ENCODE data around the gene BANP. TPM values are rescaled to one million over a fixed set of nuclear protein-coding genes. Genes with fewer than 3 reads are reported as not detected.
A peak's percentile ranks its signal among the peaks of the same experiment; 100 is the strongest.
"Not testable (repeated sequence)": the region's sequence is repeated elsewhere in the genome, so short reads cannot be mapped to it uniquely, and the experiment has no call there.

Gene BANP
- total RNA-seq, 1 experiment from 2014 or later: 13.6 TPM

DNA sequence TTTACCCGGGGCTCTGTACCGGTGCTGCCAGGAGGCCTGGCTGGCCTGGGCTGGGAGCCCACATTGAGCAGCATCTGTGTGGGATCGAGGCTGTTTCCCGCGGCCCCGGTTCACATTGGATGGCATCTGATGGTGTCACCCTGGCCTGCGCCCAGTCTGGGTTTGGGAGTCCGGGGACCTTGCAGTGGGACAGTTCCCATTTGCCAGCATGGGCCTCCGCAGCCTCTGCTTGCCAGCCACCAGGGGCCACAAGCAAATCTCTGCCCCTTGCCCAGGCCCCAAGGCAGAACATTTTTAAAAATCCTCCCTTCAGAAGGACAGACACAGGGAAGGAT is 64.5 kb downstream of the BANP start:
- DNase-seq (ENCODE audit: low read depth, low spot score): no peak
- in situ Hi-C loops (cut with HindIII; ENCODE audit: low pct_unique_long_range_greater_than_20kb, low sequenced_read_pairs): no loop called here

GRCh38 chr16:88016386-88016785 is 65.2 kb downstream of the BANP start:
- in situ Hi-C loops (cut with HindIII; ENCODE audit: low pct_unique_long_range_greater_than_20kb, low sequenced_read_pairs); DNase-seq (ENCODE audit: low read depth, low spot score): not testable (repeated sequence)

DNA sequence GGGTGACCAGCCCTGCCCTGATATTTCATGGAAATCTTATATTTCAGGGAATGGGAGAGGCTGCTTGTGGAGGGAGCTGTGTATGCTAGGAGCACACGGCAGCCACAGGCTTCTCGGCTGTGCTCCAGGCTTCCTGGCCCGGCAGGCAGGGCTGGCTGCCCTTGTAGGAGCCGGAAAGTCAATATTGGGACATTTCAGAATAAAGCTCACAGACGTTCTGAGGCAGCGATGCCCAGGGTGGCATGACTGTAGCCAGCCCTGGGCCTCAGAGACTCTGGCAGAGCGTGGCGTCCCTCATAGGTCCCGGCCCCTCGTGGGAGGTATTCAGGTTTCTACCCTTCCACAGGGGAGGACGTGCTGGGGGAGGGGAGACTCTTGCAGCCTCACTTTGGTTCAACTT is 65.7 kb downstream of the BANP start:
- in situ Hi-C loops (cut with HindIII; ENCODE audit: low pct_unique_long_range_greater_than_20kb, low sequenced_read_pairs): no loop called here
- DNase-seq (ENCODE audit: low read depth, low spot score): no peak

DNA sequence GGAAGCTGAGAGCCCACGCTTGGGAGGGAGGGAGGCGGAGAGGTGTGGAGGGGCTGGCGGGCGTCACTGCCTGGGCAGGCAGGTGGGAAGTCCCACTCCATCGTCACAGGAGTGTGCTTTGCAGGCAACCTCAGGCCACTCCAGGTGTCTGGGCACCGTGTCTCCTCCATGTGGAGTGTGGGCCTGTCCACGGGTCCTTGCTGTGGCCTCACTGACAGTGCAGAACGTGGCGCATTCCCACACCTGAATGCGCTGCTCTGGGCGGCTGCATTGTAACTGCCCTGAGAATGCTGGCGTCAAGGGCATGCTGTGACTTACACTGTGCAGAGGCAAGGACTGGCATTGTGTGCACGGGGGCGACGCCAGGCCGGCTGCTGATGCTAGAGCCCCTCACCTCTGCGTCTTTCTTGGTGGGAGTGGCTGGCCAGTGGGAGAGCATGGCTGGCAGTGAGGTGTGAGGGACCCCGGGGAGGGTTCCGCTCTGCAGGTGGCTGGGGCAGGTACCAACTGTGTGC is 66.4 kb downstream of the BANP start:
- in situ Hi-C loops (cut with HindIII; ENCODE audit: low pct_unique_long_range_greater_than_20kb, low sequenced_read_pairs): no loop called here
- DNase-seq (ENCODE audit: low read depth, low spot score): no peak

- in situ Hi-C loops (cut with HindIII; ENCODE audit: low pct_unique_long_range_greater_than_20kb, low sequenced_read_pairs); DNase-seq (ENCODE audit: low read depth, low spot score): not testable (repeated sequence)
These were observed 67.1 kb downstream of the BANP start for GRCh38 chr16:88018382-88018781.

GRCh38 chr16:88019041-88019820 is 68.0 kb downstream of the BANP start:
- DNase-seq (ENCODE audit: low read depth, low spot score); in situ Hi-C loops (cut with HindIII; ENCODE audit: low pct_unique_long_range_greater_than_20kb, low sequenced_read_pairs): not testable (repeated sequence)

GRCh38 chr16:88019821-88020515 is 68.7 kb downstream of the BANP start:
- in situ Hi-C loops (cut with HindIII; ENCODE audit: low pct_unique_long_range_greater_than_20kb, low sequenced_read_pairs): no loop called here

GRCh38 chr16:88020516-88020885 is 69.3 kb downstream of the BANP start:
- no peak for DNase-seq (ENCODE audit: low read depth, low spot score)
- in situ Hi-C loops (cut with HindIII; ENCODE audit: low pct_unique_long_range_greater_than_20kb, low sequenced_read_pairs): no loop called here

More at GRCh38 chr16:88019821-88020515, 68.7 kb downstream of the BANP start:
- no peak for DNase-seq (ENCODE audit: low read depth, low spot score)

- in situ Hi-C loops (cut with HindIII; ENCODE audit: low pct_unique_long_range_greater_than_20kb, low sequenced_read_pairs); DNase-seq (ENCODE audit: low read depth, low spot score): not testable (repeated sequence)
These were observed 70.1 kb downstream of the BANP start for GRCh38 chr16:88021041-88021970.

GRCh38 chr16:88022076-88023042 is 71.1 kb downstream of the BANP start:
- in situ Hi-C loops (cut with HindIII; ENCODE audit: low pct_unique_long_range_greater_than_20kb, low sequenced_read_pairs): no loop called here
- no peak for DNase-seq (ENCODE audit: low read depth, low spot score)

DNA sequence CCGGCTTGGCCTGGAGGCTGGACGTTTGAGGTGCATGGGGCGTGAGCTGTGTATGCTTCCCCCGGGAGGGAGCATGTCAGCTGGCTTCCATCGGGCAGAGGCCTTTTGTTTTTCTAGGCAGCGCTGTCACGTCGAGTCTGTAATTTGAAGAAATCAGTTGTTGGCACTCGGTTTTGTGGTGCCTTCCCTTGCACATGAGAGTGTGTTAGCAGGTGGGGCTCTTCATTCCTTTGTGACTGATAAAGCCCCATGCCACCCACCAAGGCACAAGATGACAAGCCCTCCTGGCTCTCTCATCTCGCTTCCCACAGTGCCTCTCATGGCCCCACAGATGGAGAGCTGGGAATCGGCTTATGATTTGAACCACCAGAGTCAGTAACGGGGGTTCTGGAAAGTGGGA is 72.1 kb downstream of the BANP start:
- no peak for DNase-seq (ENCODE audit: low read depth, low spot score)
- in situ Hi-C loops (cut with HindIII; ENCODE audit: low pct_unique_long_range_greater_than_20kb, low sequenced_read_pairs): no loop called here

DNA sequence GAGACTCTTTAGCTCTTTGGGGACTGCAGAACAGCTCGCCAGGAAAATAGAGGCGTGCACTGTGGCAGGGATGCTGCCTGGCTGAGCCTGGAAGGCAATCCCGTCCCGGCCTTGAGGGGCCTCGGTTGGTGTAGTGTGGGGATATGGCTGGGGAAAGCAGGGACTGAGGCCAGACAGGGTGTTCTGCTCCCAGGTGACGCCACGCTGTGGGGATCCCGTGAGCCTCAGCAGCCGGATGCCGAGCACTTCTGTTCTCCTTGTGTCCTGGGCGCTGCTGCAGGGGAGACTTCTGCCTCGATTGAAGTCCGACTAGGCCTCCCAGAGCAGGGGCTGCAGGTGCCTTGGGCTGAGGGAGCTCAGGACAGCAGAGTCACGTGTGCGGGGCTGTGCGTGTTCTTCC is 72.6 kb downstream of the BANP start:
- no peak for DNase-seq (ENCODE audit: low read depth, low spot score)
- in situ Hi-C loops (cut with HindIII; ENCODE audit: low pct_unique_long_range_greater_than_20kb, low sequenced_read_pairs): no loop called here

- in situ Hi-C loops (cut with HindIII; ENCODE audit: low pct_unique_long_range_greater_than_20kb, low sequenced_read_pairs): not testable (repeated sequence)
- peak; percentile 62 for DNase-seq (ENCODE audit: low read depth, low spot score)
These were observed 73.4 kb downstream of the BANP start for GRCh38 chr16:88024491-88025085.

DNA sequence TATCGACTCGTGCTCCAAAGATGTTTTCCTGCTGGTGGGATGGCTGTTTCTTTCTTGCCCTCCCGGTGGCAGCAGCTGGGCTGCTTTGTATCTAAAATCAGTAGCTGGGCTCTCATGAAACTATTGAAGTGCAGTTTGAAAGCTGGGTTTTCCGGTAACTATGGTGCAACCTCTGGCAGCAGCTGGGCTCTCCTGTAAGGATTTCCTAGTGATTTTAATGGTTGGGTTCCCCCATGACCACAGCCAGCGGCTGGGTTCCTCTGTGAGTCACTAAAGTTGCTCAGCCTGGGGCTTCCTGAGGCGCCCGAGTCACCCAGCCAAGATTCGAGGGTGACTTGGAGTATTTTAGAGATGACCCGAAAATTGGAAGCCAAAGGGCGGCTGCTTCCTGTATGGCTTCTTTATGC is 73.9 kb downstream of the BANP start:
- DNase-seq (ENCODE audit: low read depth, low spot score); in situ Hi-C loops (cut with HindIII; ENCODE audit: low pct_unique_long_range_greater_than_20kb, low sequenced_read_pairs): not testable (repeated sequence)

- DNase-seq (ENCODE audit: low read depth, low spot score); in situ Hi-C loops (cut with HindIII; ENCODE audit: low pct_unique_long_range_greater_than_20kb, low sequenced_read_pairs): not testable (repeated sequence)
These were observed 74.8 kb downstream of the BANP start for GRCh38 chr16:88025828-88026555.
